ENCODE measurements around the gene COL4A4. TPM values are rescaled to one million over a fixed set of nuclear protein-coding genes. Genes with fewer than 3 reads are reported as not detected.

COL4A4 gene
- total and polyA plus RNA-seq, 2 experiments from 2014 or later: 0.47 to 3.0 TPM

GRCh38 chr2:227097495-227098161, 66.4 kb downstream of the COL4A4 start:
- Histone ChIP-seq H2AFZ (no peak overlapping the region), H3K4me1 (ENCODE audit: insufficient read depth) (peaks cover 13% of the 10 kb centered on the region), H4K20me1 (ENCODE audit: insufficient read depth, poor library complexity, severe bottlenecking) (no peaks in the 10 kb centered on the region), H3K79me2 (no peaks in the 10 kb centered on the region), H3K4me2 (peak overlapping the region; percentile 15), H3K4me3 (no peak overlapping the region), H3K27ac (no peak overlapping the region), H3K36me3 (replicated peaks; ENCODE audit: insufficient read depth, low read depth) (no peaks in the 10 kb centered on the region), H3K9me3 (ENCODE audit: low read depth) (no peaks in the 10 kb centered on the region), H3K27me3 (no peaks in the 10 kb centered on the region), H3K9me2 (replicated peaks; ENCODE audit: insufficient read depth) (no peaks in the 10 kb centered on the region)
- DNase-seq (ENCODE audit: low spot score): no peak
- no peak for TF ChIP-seq CTCF (IDR thresholded peaks at IDR 0.05; ENCODE audit: poor library complexity)
- no peak for TF ChIP-seq EZH2phosphoT487 (IDR thresholded peaks at IDR 0.05; ENCODE audit: low read depth, severe bottlenecking, unreplicated experiment)
- TF ChIP-seq EZH2 (IDR thresholded peaks at IDR 0.05; ENCODE audit: borderline replicate concordance): no peak
- 65% methylated on average over 5 of the region's 5 CpGs for WGBS (ENCODE audit: low lambda C conversion rate, missing lambda C conversion rate)

DNA sequence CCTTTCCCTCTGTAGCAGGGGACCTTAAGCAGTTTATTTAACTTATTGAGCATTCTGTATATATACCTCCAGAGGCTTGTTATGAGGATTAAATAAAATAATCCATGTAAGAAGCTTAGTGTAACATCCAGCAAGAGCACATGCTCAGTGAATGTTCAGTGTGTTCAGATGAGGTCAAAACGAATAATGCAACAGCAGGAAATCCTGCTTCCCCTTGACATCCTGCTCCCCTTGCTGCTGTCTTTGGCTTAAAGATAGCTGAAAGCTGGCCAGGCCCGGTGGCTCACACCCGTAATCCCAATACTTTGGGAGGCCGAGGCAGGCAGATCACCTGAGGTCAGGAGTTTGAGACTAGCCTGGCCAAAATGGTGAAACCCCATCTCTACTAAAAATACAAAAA, 68.7 kb downstream of the COL4A4 start:
- Histone ChIP-seq H3K4me3 (no peak overlapping the region), H3K4me2 (no peak overlapping the region), H3K27ac (no peak overlapping the region), H2AFZ (no peak overlapping the region), H4K20me1 (ENCODE audit: insufficient read depth, poor library complexity, severe bottlenecking) (no peaks in the 10 kb centered on the region), H3K36me3 (replicated peaks; ENCODE audit: insufficient read depth, low read depth) (no peaks in the 10 kb centered on the region), H3K9me3 (ENCODE audit: low read depth) (no peaks in the 10 kb centered on the region), H3K9me2 (replicated peaks; ENCODE audit: insufficient read depth) (no peaks in the 10 kb centered on the region), H3K79me2 (no peaks in the 10 kb centered on the region), H3K4me1 (ENCODE audit: insufficient read depth) (peaks cover 13% of the 10 kb centered on the region), H3K27me3 (no peaks in the 10 kb centered on the region)
- DNase-seq (ENCODE audit: low spot score): no peak
- no peak for TF ChIP-seq EZH2 (IDR thresholded peaks at IDR 0.05; ENCODE audit: borderline replicate concordance)
- no peak for TF ChIP-seq EZH2phosphoT487 (IDR thresholded peaks at IDR 0.05; ENCODE audit: low read depth, severe bottlenecking, unreplicated experiment)
- no peak for TF ChIP-seq CTCF (IDR thresholded peaks at IDR 0.05; ENCODE audit: poor library complexity)
- 87% methylated on average over 4 of the region's 4 CpGs for WGBS (ENCODE audit: low lambda C conversion rate, missing lambda C conversion rate)

- Histone ChIP-seq H3K79me2 (no peaks in the 10 kb centered on the region), H3K9me3 (ENCODE audit: low read depth) (no peaks in the 10 kb centered on the region), H3K4me2 (no peak overlapping the region), H3K36me3 (replicated peaks; ENCODE audit: insufficient read depth, low read depth) (no peaks in the 10 kb centered on the region), H4K20me1 (ENCODE audit: insufficient read depth, poor library complexity, severe bottlenecking) (no peaks in the 10 kb centered on the region), H3K27ac (no peak overlapping the region), H3K4me3 (no peak overlapping the region), H3K9me2 (replicated peaks; ENCODE audit: insufficient read depth) (no peaks in the 10 kb centered on the region), H3K27me3 (no peaks in the 10 kb centered on the region), H2AFZ (no peak overlapping the region), H3K4me1 (ENCODE audit: insufficient read depth) (peaks cover 11% of the 10 kb centered on the region)
- TF ChIP-seq CTCF (IDR thresholded peaks at IDR 0.05; ENCODE audit: poor library complexity) (no peak), EZH2 (IDR thresholded peaks at IDR 0.05; ENCODE audit: borderline replicate concordance) (no peak), EZH2phosphoT487 (IDR thresholded peaks at IDR 0.05; ENCODE audit: low read depth, severe bottlenecking, unreplicated experiment) (no peak)
- 52% methylated on average over 1 of the region's 1 CpG for WGBS (ENCODE audit: low lambda C conversion rate, missing lambda C conversion rate)
- no peak for DNase-seq (ENCODE audit: low spot score)
These were observed 81.7 kb downstream of the COL4A4 start for GRCh38 chr2:227082286-227082685.
